ENCODE results near the gene SOBP.
"Not testable (repeated sequence)": the region's sequence is repeated elsewhere in the genome, so short reads cannot be mapped to it uniquely, and the experiment has no call there.

Gene SOBP

DNA sequence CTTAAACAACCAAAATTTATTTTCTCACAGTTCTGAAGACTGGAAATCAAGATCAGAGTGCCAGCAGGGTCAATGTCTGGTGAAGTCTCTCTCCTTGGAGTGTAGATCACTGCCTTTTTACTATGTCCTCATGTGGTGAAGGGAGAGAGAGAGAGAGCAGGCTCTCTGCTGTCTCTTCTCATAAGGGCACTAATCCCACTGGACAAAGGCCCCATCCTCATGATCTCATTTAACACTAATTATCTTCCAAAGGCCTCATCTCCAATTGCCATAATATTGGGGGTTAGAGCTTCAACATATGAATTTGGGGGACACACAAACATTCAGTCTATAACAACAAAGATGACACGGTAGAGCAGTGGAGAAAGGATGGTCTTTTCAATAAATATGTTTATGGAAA is 27.4 kb downstream of the SOBP start:
- DNase-seq (ENCODE audit: low spot score) = no peak
- TF ChIP-seq, protein P1, sequence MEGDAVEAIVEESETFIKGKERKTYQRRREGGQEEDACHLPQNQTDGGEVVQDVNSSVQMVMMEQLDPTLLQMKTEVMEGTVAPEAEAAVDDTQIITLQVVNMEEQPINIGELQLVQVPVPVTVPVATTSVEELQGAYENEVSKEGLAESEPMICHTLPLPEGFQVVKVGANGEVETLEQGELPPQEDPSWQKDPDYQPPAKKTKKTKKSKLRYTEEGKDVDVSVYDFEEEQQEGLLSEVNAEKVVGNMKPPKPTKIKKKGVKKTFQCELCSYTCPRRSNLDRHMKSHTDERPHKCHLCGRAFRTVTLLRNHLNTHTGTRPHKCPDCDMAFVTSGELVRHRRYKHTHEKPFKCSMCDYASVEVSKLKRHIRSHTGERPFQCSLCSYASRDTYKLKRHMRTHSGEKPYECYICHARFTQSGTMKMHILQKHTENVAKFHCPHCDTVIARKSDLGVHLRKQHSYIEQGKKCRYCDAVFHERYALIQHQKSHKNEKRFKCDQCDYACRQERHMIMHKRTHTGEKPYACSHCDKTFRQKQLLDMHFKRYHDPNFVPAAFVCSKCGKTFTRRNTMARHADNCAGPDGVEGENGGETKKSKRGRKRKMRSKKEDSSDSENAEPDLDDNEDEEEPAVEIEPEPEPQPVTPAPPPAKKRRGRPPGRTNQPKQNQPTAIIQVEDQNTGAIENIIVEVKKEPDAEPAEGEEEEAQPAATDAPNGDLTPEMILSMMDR (IDR thresholded peaks at IDR 0.05; ENCODE audit: extremely low read depth, missing control alignments) = no peak

- DNase-seq (ENCODE audit: low spot score) = not testable (repeated sequence)
These were observed 29.3 kb downstream of the SOBP start for GRCh38 chr6:107519224-107519623.

GRCh38 chr6:107520706-107521105 is 30.8 kb downstream of the SOBP start:
- not testable (repeated sequence) for DNase-seq (ENCODE audit: low spot score)

- TF ChIP-seq, protein P1 (IDR thresholded peaks at IDR 0.05; ENCODE audit: extremely low read depth, missing control alignments) = no peak
- no peak for DNase-seq (ENCODE audit: low spot score)
These were observed 33.3 kb downstream of the SOBP start for GRCh38 chr6:107523054-107523791.

DNA sequence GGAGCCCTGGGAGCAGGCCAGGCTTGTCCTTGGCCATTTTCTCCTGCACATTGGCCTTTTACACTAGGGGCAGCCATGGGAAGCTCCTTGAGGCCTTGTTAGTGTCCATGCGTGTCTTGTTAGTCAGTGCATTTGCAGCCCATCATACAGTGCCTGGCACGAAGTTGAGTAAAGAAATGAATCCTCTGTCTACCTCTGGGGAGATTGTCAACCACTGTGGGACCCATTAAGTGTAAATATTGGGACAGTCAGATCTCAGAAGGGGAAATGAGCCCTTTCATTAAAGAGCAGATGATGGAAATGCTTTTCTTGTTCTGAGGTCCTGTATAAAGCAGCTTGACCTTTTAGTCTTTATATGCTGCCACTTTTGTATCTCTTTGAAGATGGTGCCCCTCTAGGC is 33.9 kb downstream of the SOBP start:
- no peak for DNase-seq (ENCODE audit: low spot score)
- TF ChIP-seq, protein P1 (IDR thresholded peaks at IDR 0.05; ENCODE audit: extremely low read depth, missing control alignments) = no peak

DNA sequence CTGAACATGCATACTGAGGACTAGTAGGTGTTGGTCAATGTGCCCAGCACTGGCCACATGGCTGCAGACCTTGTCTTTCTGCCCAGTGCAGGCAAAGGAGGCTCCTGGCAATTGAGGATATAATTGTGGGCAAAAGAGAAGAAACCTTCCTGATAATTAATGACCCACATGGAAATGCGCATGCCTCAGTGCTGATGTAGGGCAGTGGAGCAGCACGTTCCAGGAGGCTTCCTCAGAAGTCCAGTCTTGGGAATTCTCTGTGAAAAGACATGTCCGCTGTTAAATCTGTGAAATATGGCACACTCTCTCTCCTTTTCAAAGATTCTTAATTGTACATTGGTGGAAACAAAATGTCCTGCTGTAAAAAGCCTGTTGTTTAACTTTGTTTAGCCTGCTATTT is 34.7 kb downstream of the SOBP start:
- DNase-seq (ENCODE audit: low spot score) = no peak
- TF ChIP-seq, protein P1 (IDR thresholded peaks at IDR 0.05; ENCODE audit: extremely low read depth, missing control alignments) = no peak

DNA sequence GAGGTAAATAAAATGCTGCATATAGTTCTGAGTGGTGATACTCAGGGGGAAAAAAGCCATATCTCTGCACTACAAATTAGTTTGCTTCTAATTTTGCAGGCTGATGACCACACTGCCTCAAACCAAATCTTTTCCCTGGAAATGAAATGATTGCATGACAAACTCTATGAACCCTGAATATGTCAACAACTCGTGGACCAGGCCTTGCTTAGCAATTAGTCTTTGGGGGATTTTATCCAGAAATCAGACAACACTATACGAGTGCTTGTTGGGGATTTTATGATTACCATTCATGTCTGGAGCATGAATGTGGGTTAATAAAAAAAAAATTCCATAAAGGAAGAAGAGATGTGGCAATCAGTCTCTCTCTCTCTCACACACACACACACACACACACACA is 42.0 kb downstream of the SOBP start:
- DNase-seq (ENCODE audit: low spot score) = no peak
- TF ChIP-seq, protein P1 (IDR thresholded peaks at IDR 0.05; ENCODE audit: extremely low read depth, missing control alignments) = no peak

DNA sequence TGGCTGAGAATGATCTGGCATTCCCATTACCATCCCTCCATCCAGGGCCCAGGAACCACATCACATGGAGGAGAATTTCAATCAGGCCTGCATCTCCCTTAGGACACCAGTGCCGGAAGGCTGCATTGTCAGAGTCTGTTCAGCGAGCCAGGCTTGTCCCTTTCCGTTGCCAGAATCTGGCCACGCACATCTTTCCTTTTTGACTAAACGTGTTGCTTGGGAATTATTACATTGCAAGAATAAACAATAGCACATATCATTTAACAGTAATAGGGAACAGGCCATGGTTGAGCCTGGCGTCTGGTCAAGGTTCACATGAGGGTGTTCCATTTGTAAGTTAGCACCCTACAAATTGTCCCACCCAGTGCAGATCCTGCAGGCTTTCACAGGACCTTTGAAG is 42.8 kb downstream of the SOBP start:
- TF ChIP-seq, protein P1 (IDR thresholded peaks at IDR 0.05; ENCODE audit: extremely low read depth, missing control alignments) = no peak
- no peak for DNase-seq (ENCODE audit: low spot score)

All from GM20000 (cell line).